ENCODE data around the gene STIM1. TPM values are rescaled to one million over a fixed set of nuclear protein-coding genes. Genes with fewer than 3 reads are reported as not detected.
"Not testable (repeated sequence)": the region's sequence is repeated elsewhere in the genome, so short reads cannot be mapped to it uniquely, and the experiment has no call there.

Gene STIM1
- 26.6 and 28.2 TPM in 2 replicates for total RNA-seq (2012; rRNA removed)

- Histone ChIP-seq H3K36me3 (ENCODE audit: insufficient read depth, low read length) (no peaks in the 10 kb centered on the region), H3K4me1 (ENCODE audit: control insufficient read depth, insufficient read depth, low read length) (peaks cover 15% of the 10 kb centered on the region), H3K4me3 (ENCODE audit: low read length) (peak within 1 kb of the TSS; percentile 99), H3K27me3 (ENCODE audit: control insufficient read depth, insufficient read depth, low read length) (no peaks in the 10 kb centered on the region), H3K4me2 (ENCODE audit: low read length) (peak within 1 kb of the TSS; percentile 91), H3K9ac (ENCODE audit: low read depth, low read length) (peak within 1 kb of the TSS; percentile 99), H3K9me3 (replicated peaks; ENCODE audit: low read length) (no peaks in the 10 kb centered on the region)
These were observed at the start of gene STIM1 for GRCh38 chr11:3854977-3855807. Gene STIM1, plus strand, starts transcription at chr11:3855664. Its CDS starts 607 bp downstream, at chr11:3856271.

DNA sequence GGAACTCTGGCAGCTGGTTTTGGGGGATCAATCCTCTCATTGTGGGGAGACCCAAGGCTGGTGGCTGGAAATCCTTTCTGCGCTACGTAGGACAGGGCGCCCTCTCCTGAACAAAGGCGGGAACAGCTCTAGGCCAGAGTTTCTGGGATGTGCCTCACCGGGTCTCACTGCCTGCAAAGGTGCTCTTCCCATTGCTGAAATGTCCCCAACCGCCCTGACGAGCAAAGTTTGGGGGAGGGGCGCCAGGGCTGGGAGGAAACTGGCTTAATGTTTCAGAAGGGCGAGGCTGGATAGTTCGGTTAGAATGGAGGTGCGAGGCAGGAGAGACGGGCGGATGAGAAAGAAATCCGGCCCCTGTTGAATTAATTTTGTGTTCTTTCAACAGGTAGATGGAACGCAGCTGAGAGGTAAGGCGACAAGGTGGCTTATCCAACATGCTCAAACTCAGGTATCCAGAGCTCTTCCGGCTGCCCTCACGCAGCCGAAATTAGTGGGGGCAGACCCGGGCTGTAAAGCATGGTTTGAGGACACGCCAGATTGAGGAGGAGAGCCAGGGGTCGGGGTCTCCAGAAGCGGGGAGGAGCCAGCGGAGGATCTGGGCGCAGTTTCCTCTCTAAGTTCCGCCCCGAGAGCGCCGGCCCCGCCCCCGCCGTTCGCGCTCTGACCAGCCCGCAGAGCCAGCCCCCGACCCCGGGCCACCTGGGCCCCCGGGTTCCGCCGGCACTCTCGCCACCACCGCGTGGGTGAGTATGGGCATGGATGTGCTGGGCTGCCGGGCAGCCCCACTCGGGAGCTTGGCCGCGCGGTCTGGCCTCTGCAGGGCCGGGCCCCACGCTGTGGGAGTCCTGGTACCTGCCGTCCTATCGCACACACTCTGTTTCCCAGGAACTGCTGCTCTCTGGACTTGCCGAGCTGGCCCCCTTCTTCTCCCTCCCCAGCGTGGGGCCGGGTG lies 47.3 kb upstream of the STIM1 start, which contains the start of gene PGAP2:
Gene PGAP2, plus strand, starts transcription at position 652 of the 952 bp plus-strand sequence. CDS start 2,700 bp downstream, outside the sequence.
- Histone ChIP-seq H3K9me3 (replicated peaks; ENCODE audit: low read length) (no peaks in the 10 kb centered on the region), H3K36me3 (ENCODE audit: insufficient read depth, low read length) (no peaks in the 10 kb centered on the region), H3K4me1 (ENCODE audit: control insufficient read depth, insufficient read depth, low read length) (peaks cover 16% of the 10 kb centered on the region), H3K27me3 (ENCODE audit: control insufficient read depth, insufficient read depth, low read length) (no peaks in the 10 kb centered on the region), H3K9ac (ENCODE audit: low read depth, low read length) (peak within 1 kb of the TSS; percentile 87), H3K4me3 (ENCODE audit: low read length) (peak within 1 kb of the TSS; percentile 80), H3K4me2 (ENCODE audit: low read length) (peak within 1 kb of the TSS; percentile 99)

GRCh38 chr11:3808861-3809623 lies 46.4 kb upstream of the STIM1 start:
- Histone ChIP-seq H3K4me3 (ENCODE audit: low read length) (peak overlapping the region; percentile 80), H3K9ac (ENCODE audit: low read depth, low read length) (peak overlapping the region; percentile 87)

DNA sequence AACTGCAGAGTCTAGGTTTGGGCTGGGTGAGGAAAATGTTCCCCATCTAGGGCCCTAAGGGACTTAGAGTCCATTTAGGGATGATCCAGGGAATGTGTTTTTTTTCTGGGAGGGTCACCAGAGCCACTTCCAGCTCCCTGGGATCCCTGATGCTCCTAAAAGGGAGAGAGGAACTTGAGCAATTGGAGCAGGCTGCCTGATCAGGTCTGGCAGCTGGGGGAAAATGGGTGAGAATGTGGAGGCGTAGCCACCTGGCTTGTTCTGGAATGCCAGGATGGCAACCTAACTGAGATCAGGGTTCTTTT lies 45.9 kb upstream of the STIM1 start:
- no peaks in the 10 kb centered on the region for H3K9me3 ChIP-seq (replicated peaks; ENCODE audit: low read length)
- H3K4me2 ChIP-seq (ENCODE audit: low read length): no peak overlapping the region
- H3K27me3 ChIP-seq (ENCODE audit: control insufficient read depth, insufficient read depth, low read length): no peaks in the 10 kb centered on the region
- no peak overlapping the region for H3K9ac ChIP-seq (ENCODE audit: low read depth, low read length)
- no peak overlapping the region for H3K4me3 ChIP-seq (ENCODE audit: low read length)
- peaks cover 5% of the 10 kb centered on the region for H3K4me1 ChIP-seq (ENCODE audit: control insufficient read depth, insufficient read depth, low read length)
- H3K36me3 ChIP-seq (ENCODE audit: insufficient read depth, low read length): no peaks in the 10 kb centered on the region

More at GRCh38 chr11:3808861-3809623, 46.4 kb upstream of the STIM1 start:
- peak overlapping the region; percentile 99 for H3K4me2 ChIP-seq (ENCODE audit: low read length)
- no peaks in the 10 kb centered on the region for H3K36me3 ChIP-seq (ENCODE audit: insufficient read depth, low read length)
- no peaks in the 10 kb centered on the region for H3K27me3 ChIP-seq (ENCODE audit: control insufficient read depth, insufficient read depth, low read length)
- peaks cover 10% of the 10 kb centered on the region for H3K4me1 ChIP-seq (ENCODE audit: control insufficient read depth, insufficient read depth, low read length)
- H3K9me3 ChIP-seq (replicated peaks; ENCODE audit: low read length): no peaks in the 10 kb centered on the region

- Histone ChIP-seq H3K9me3 (replicated peaks; ENCODE audit: low read length) (no peaks in the 10 kb centered on the region), H3K36me3 (ENCODE audit: insufficient read depth, low read length) (no peaks in the 10 kb centered on the region), H3K27me3 (ENCODE audit: control insufficient read depth, insufficient read depth, low read length) (no peaks in the 10 kb centered on the region), H3K4me2 (ENCODE audit: low read length) (no peak overlapping the region), H3K9ac (ENCODE audit: low read depth, low read length) (no peak overlapping the region), H3K4me1 (ENCODE audit: control insufficient read depth, insufficient read depth, low read length) (peaks cover 5% of the 10 kb centered on the region), H3K4me3 (ENCODE audit: low read length) (no peak overlapping the region)
These were observed 45.0 kb upstream of the STIM1 start for GRCh38 chr11:3810446-3810845.

DNA sequence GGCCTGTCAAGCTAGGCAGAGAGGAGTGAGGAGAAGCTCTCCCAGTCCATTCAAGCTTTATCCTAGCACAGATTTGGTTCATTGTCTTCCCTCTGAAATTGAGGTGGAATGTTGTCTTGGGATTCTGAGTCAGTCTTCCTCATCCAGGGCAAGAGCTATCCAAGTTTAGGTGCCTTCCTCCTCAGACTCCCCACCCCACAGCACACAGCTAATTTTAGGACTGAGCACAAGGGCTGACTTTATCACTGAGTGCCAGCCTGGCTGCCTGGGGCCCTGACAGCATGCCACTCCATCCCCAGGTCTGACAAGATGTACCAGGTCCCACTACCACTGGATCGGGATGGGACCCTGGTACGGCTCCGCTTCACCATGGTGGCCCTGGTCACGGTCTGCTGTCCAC lies 44.5 kb upstream of the STIM1 start:
- no peak overlapping the region for H3K4me3 ChIP-seq (ENCODE audit: low read length)
- H3K27me3 ChIP-seq (ENCODE audit: control insufficient read depth, insufficient read depth, low read length): no peaks in the 10 kb centered on the region
- H3K9ac ChIP-seq (ENCODE audit: low read depth, low read length): no peak overlapping the region
- no peak overlapping the region for H3K4me2 ChIP-seq (ENCODE audit: low read length)
- no peaks in the 10 kb centered on the region for H3K9me3 ChIP-seq (replicated peaks; ENCODE audit: low read length)
- no peaks in the 10 kb centered on the region for H3K36me3 ChIP-seq (ENCODE audit: insufficient read depth, low read length)
- peaks cover 9% of the 10 kb centered on the region for H3K4me1 ChIP-seq (ENCODE audit: control insufficient read depth, insufficient read depth, low read length)

DNA sequence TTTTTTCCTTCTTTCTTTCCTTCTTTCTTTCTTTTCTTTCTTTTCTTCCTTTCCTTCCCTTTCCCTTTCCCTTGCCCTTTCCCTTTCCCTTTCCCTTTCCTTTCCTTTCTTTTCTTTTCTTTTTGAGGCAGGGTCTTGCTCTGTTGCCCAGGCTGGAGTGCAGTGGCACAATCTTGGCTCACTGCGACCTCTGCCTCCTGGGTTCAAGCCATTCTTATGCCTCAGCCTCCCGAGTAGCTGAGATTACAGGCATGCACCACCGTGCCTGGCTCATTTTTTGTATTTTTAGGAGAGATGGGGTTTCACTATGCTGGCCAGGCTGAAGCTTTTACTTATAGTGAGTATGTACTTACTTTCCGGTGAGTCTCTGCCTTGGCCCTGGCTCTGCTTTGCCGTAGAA lies 40.6 kb upstream of the STIM1 start:
- H3K9me3 ChIP-seq (replicated peaks; ENCODE audit: low read length); H3K4me2 ChIP-seq (ENCODE audit: low read length); H3K36me3 ChIP-seq (ENCODE audit: insufficient read depth, low read length); H3K4me3 ChIP-seq (ENCODE audit: low read length); H3K27me3 ChIP-seq (ENCODE audit: control insufficient read depth, insufficient read depth, low read length); H3K9ac ChIP-seq (ENCODE audit: low read depth, low read length); H3K4me1 ChIP-seq (ENCODE audit: control insufficient read depth, insufficient read depth, low read length): not testable (repeated sequence)

DNA sequence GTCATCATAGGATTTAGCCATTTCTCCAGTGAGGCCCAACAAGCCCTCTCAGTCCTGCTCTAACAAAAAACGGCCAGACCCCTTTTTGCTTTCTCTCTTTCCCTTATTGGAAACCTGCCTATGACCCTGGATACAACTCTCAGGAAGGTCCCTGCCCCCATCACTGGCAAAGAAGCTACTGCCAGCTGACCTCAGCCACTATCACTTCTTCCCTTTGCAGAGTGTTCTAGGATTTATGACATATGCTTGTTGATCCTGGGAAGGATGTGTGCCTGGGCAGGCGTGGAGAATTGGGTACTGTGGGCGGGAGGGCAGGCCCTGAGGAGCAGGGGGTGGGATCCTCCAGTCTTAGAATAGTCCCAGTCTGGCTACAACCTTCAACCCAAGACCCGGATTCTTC lies 39.6 kb upstream of the STIM1 start:
- H3K4me1 ChIP-seq (ENCODE audit: control insufficient read depth, insufficient read depth, low read length): peaks cover 6% of the 10 kb centered on the region
- H3K9ac ChIP-seq (ENCODE audit: low read depth, low read length): no peak overlapping the region
- H3K27me3 ChIP-seq (ENCODE audit: control insufficient read depth, insufficient read depth, low read length): no peaks in the 10 kb centered on the region
- H3K9me3 ChIP-seq (replicated peaks; ENCODE audit: low read length): no peaks in the 10 kb centered on the region
- H3K4me3 ChIP-seq (ENCODE audit: low read length): no peak overlapping the region
- no peak overlapping the region for H3K4me2 ChIP-seq (ENCODE audit: low read length)
- no peaks in the 10 kb centered on the region for H3K36me3 ChIP-seq (ENCODE audit: insufficient read depth, low read length)

- no peaks in the 10 kb centered on the region for H3K36me3 ChIP-seq (ENCODE audit: insufficient read depth, low read length)
- no peaks in the 10 kb centered on the region for H3K9me3 ChIP-seq (replicated peaks; ENCODE audit: low read length)
- H3K4me3 ChIP-seq (ENCODE audit: low read length): no peak overlapping the region
- no peak overlapping the region for H3K9ac ChIP-seq (ENCODE audit: low read depth, low read length)
- H3K4me2 ChIP-seq (ENCODE audit: low read length): no peak overlapping the region
- peaks cover 6% of the 10 kb centered on the region for H3K4me1 ChIP-seq (ENCODE audit: control insufficient read depth, insufficient read depth, low read length)
- no peaks in the 10 kb centered on the region for H3K27me3 ChIP-seq (ENCODE audit: control insufficient read depth, insufficient read depth, low read length)
These were observed 38.8 kb upstream of the STIM1 start for GRCh38 chr11:3816673-3817072.

DNA sequence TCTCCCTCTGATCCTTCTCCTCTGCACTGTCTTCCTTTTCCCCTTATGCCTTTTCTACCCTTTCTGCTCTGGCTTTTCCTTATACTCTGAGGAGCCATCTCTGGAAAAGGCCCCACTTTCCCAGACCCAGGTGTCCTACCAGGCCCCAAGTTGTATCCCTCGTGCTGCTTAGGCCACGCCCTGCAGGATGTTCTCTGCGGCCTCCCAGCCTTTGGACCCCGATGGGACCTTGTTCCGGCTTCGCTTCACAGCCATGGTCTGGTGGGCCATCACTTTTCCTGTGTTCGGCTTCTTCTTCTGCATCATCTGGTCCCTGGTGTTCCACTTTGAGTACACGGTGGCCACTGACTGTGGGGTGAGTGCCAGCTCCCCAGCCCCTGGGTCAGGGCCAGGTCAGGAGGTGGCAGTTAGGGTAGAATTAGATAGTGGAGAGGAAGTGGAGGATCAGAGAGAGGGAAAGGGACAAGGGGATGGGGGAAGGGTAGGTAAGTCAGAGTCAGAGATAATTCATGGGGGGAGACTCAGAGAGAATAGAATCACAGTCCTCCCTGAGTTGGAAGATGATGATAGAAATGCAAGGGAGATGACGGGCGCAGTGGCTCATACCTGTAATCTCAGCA lies 38.2 kb upstream of the STIM1 start:
- H3K27me3 ChIP-seq (ENCODE audit: control insufficient read depth, insufficient read depth, low read length): no peaks in the 10 kb centered on the region
- no peak overlapping the region for H3K9ac ChIP-seq (ENCODE audit: low read depth, low read length)
- H3K9me3 ChIP-seq (replicated peaks; ENCODE audit: low read length): no peaks in the 10 kb centered on the region
- peaks cover 6% of the 10 kb centered on the region for H3K4me1 ChIP-seq (ENCODE audit: control insufficient read depth, insufficient read depth, low read length)
- H3K36me3 ChIP-seq (ENCODE audit: insufficient read depth, low read length): no peaks in the 10 kb centered on the region
- H3K4me2 ChIP-seq (ENCODE audit: low read length): no peak overlapping the region
- H3K4me3 ChIP-seq (ENCODE audit: low read length): no peak overlapping the region
